ENCODE measurements around the gene ACO2.

ACO2 gene

DNA sequence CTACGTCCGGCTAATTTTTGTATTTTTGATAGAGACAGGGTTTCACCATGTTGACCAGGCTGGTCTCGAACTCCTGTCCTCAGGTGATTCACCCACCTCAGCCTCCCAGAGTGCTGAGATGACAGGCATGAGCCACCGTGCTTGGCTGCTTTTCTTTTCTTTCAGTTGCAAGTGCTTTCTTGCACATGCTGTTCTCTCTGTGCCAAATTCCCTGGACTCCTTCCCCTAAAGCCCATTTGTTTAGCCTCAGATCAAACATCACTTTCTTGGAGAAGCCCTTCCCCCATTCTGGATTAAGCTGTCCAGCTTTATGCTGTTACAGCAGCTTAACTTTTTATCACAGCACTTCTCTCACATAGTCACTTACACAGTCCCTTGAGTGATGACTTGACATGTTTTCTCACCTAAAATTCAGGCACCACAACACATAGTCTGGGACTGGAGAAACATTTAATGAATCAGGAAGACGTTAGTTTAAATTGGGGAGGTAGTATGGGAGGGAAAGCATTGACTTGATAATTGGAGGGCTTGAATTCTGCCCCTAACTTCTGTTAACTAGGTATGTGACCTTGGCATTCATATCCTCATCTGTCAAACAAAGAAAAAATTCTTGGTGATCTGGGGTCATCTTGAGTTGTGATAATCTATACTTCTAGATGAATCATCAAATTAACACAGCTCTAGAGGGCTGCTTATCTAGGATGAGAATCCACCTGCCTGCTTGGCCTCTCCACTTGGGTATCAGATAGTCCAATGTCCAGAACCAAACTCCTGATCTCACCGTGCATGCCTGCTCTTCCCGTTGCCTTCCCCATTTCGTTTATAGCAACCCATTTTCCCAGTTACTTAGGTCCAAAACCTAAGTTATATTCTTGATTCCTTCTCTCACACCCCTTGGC, 18.4 kb downstream of the ACO2 start:
- Mint-ChIP-seq H3K36me3 (ENCODE audit: low read depth) (no peaks in the 10 kb centered on the region), H3K9me3 (no peaks in the 10 kb centered on the region), H3K27me3 (ENCODE audit: low read depth, poor library complexity) (peaks cover 2% of the 10 kb centered on the region), H3K4me1 (peaks cover 19% of the 10 kb centered on the region), H3K27ac (peak overlapping the region; percentile 82), H3K4me3 (no peak overlapping the region)
- DNase-seq: no peak
- TF ChIP-seq, protein P1, sequence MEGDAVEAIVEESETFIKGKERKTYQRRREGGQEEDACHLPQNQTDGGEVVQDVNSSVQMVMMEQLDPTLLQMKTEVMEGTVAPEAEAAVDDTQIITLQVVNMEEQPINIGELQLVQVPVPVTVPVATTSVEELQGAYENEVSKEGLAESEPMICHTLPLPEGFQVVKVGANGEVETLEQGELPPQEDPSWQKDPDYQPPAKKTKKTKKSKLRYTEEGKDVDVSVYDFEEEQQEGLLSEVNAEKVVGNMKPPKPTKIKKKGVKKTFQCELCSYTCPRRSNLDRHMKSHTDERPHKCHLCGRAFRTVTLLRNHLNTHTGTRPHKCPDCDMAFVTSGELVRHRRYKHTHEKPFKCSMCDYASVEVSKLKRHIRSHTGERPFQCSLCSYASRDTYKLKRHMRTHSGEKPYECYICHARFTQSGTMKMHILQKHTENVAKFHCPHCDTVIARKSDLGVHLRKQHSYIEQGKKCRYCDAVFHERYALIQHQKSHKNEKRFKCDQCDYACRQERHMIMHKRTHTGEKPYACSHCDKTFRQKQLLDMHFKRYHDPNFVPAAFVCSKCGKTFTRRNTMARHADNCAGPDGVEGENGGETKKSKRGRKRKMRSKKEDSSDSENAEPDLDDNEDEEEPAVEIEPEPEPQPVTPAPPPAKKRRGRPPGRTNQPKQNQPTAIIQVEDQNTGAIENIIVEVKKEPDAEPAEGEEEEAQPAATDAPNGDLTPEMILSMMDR (IDR thresholded peaks at IDR 0.05): no peak

DNA sequence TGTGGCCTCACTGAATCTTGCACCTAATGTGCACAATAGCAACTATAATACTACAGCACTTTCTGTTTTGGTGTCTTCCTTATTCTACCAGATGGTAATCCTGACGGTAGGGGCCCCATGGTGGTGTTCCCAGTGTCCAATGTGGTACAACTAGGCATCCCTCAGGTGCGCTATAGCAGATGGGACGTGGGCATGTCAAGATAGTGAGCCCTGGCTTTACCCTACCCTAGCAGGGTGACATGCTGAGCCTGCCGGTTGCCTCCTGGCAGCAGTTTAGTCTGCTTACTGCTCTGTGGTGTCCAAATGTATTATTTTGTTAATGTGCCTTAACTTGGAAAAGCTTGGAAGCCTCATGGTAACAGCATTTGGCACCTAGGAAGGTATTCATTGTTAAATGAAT, 19.2 kb downstream of the ACO2 start:
- Mint-ChIP-seq H3K4me3 (no peak overlapping the region), H3K36me3 (ENCODE audit: low read depth) (no peaks in the 10 kb centered on the region)
- no peak for DNase-seq

DNA sequence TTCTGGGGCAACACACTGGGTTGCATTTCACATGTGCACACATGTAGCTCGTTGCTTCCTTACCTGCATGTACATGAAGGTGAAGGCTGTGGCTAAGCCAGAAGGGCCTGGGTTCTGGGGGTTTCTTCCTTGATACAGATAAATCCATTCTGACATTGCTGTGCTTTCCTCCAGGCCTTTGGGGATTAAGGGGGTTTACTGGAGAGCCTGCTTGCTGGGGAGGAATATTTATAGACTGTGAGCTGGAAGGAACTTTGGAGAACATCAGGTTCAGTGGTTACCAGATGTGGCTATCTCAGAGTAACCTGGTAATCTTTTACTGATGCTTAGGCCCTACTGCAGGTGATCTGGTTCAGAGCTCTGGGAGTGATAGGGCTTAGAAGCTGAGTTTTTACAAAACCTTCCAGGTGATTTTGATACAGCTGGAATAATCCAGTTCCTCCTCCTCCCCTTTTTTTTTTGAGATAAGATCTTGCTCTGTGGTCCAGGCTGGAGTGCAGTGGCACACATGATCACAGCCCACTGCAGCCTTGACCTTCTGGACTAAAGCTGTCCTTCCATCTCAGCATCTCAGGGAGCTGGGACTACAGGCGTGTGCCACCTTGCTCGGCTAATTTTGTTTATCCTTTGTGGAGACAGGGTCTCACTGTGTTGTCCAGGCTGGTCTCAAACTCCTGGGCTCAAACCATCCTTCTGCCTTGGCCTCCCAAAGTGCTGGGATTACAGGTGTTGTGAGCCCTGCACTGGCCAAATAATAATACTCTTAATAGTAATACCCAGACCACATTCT, 19.9 kb downstream of the ACO2 start:
- no peak for DNase-seq
- TF ChIP-seq, protein P1 (IDR thresholded peaks at IDR 0.05): no peak
- peaks cover 19% of the 10 kb centered on the region for H3K4me1 Mint-ChIP-seq
- no peaks in the 10 kb centered on the region for H3K36me3 Mint-ChIP-seq (ENCODE audit: low read depth)
- peak overlapping the region; percentile 46 for H3K27ac Mint-ChIP-seq
- peaks cover 2% of the 10 kb centered on the region for H3K27me3 Mint-ChIP-seq (ENCODE audit: low read depth, poor library complexity)
- H3K4me3 Mint-ChIP-seq: no peak overlapping the region
- no peaks in the 10 kb centered on the region for H3K9me3 Mint-ChIP-seq

More for the DNA sequence above, 19.2 kb downstream of the ACO2 start:
- Mint-ChIP-seq H3K27me3 (ENCODE audit: low read depth, poor library complexity) (peaks cover 2% of the 10 kb centered on the region), H3K4me1 (peaks cover 19% of the 10 kb centered on the region), H3K27ac (no peak overlapping the region), H3K9me3 (no peaks in the 10 kb centered on the region)
- TF ChIP-seq, protein P1 (IDR thresholded peaks at IDR 0.05): no peak

DNA sequence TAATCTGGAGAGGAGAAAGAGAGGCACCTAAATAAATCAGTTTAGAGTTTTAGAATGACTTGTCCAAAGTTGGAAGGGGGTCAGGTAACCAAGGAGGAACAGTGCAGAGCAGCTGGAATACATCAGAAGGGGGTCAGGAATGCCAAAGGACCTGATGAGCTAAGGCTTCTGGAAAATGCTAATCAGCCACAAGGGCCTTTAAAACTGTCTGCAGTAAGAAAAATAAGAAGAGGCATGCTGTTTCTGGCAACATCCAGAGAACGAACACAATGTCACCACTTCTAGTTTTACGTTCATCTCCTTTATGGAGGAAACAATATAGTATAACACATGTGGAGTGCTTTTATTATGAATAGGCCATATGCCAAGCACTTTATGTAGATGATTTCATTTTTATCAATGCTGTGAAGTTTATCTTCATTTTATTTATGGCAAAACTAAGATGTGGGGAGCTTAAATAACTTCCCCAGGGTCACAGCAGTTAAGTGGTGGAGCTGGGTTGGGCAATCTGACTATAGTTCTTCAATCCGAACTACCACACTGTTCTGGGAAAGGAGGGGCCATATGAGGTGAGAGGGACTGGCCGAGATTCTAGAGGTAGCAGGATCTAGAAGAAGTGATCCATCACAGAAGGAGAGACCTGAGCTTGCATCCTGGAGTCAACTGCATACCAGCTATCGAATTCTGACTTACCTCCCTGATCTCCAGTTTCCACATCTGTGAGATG, 22.6 kb downstream of the ACO2 start:
- Mint-ChIP-seq H3K27me3 (ENCODE audit: low read depth, poor library complexity) (peaks cover 2% of the 10 kb centered on the region), H3K9me3 (no peaks in the 10 kb centered on the region), H3K36me3 (ENCODE audit: low read depth) (no peaks in the 10 kb centered on the region), H3K4me1 (peaks cover 14% of the 10 kb centered on the region), H3K27ac (peak overlapping the region; percentile 67), H3K4me3 (no peak overlapping the region)
- TF ChIP-seq, protein P1 (IDR thresholded peaks at IDR 0.05): no peak
- no peak for DNase-seq

DNA sequence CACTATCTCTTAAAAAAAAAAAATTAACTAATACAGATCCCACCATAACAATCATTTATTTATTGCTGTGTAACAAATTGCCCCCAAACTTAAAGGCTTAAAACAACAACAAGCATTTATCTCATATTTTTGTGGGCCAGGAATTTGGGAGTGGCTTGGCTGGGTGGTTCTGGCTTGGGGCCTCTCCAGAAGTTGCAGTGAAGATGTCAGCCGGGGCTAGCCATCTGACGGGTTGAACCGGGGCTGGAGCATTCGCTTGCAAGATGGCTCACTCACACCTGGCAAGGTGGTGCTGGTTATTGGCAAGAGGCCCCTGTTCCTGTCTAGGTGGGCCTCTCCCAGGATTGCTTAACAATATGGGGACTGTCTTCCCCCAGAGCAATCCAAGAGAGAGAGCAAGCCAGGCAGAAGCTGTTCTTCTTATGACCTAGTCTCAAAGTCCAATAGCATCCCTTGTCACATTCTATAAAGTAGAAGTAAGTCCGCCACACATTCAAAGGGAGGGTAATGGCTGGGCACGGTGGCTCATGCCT, 29.5 kb downstream of the ACO2 start:
- Mint-ChIP-seq H3K27me3 (ENCODE audit: low read depth, poor library complexity) (no peaks in the 10 kb centered on the region), H3K36me3 (ENCODE audit: low read depth) (peaks cover 14% of the 10 kb centered on the region), H3K9me3 (no peaks in the 10 kb centered on the region), H3K4me1 (no peaks in the 10 kb centered on the region), H3K27ac (peak overlapping the region; percentile 69), H3K4me3 (no peak overlapping the region)
- no peak for DNase-seq
- TF ChIP-seq, protein P1 (IDR thresholded peaks at IDR 0.05): no peak
